Vagina (tissue), 2 donors: ENCODE data around the gene EFEMP2. TPM values are rescaled to one million over a fixed set of nuclear protein-coding genes. Genes with fewer than 3 reads are reported as not detected.
A peak's percentile ranks its signal among the peaks of the same experiment; 100 is the strongest.

ENCODE experiments used
- DNase-seq, 2 donors: peaks; one replicate each; pipeline ENCODE4 v3.0.0-alpha.2; 2017; ENCODE audit errors: extremely low spot score in 2 of 2
- H3K27ac ChIP-seq: fragments of 200-600 bp; sonication (generic); one replicate; pipeline ENCODE4 v1.5.1; 2019
- H3K27me3 ChIP-seq: fragments of 200-600 bp; sonication (generic); one replicate; pipeline ENCODE4 v1.5.1; 2019
- H3K36me3 ChIP-seq, 2 donors: fragments of 200-600 bp; sonication (generic); one replicate each; pipeline ENCODE4 v1.5.1; 2017 to 2019
- H3K4me1 ChIP-seq: fragments of 200-600 bp; sonication (generic); one replicate; pipeline ENCODE4 v1.5.1; 2019
- H3K4me3 ChIP-seq, 2 donors: fragments of 200-600 bp; sonication (generic); 1 replicate in 1 of 2; 2 replicates in 1 of 2; pipeline ENCODE4 v1.5.1; 2016 to 2019
- H3K9me3 ChIP-seq: fragments of 200-600 bp; sonication (generic); one replicate; pipeline ENCODE4 v1.5.1; 2019
- POLR2A ChIP-seq, 2 donors: fragments of 450-650 bp; IDR thresholded peaks; one replicate each; pipeline ENCODE4 v1.6.1; 2017; ENCODE audit warnings: antibody characterized with exemption in 2 of 2, mild to moderate bottlenecking in 2 of 2, moderate library complexity in 2 of 2
- POLR2AphosphoS5 ChIP-seq, 2 donors: sonication (generic); formaldehyde crosslinking; IDR thresholded peaks; one replicate each; pipeline ENCODE4 v1.9.0; 2017; ENCODE audit warnings: antibody characterized with exemption in 2 of 2, mild to moderate bottlenecking in 2 of 2, low read depth in 1 of 2; ENCODE audit not compliant: insufficient read depth in 1 of 2
- intact Hi-C: fragments of 100-400 bp; cut with DNase I; formaldehyde crosslinking; loops from one replicate; pipeline ENCODE4 v1.15.1; 2023
- total RNA-seq: library from RNA; depleted of rRNA; stranded (reverse); fragments of >200 nt; gene quantifications from one replicate; pipeline ENCODE4 v1.2.3, GENCODE V29; 2016
- TF ChIP-seq, protein P1 (sequence below), 3 experiments: fragments of 450-650 bp in 2 of 3; fragments of 200-600 bp in 1 of 3; sonication (generic) in 1 of 3; IDR thresholded peaks; one replicate each; pipeline ENCODE4 v1.5.1; 2017 to 2019; ENCODE audit warnings: antibody characterized with exemption in 3 of 3, mild to moderate bottlenecking in 2 of 3, moderate library complexity in 2 of 3

EFEMP2 gene
- total RNA-seq, 1 donor from 2014 or later, result 57.9 TPM

GRCh38 chr11:65870706-65871681 is 1.6 kb downstream of the EFEMP2 start:
- Histone ChIP-seq H3K9me3 (no peaks in the 10 kb centered on the region), H3K36me3 (peaks cover 0 to 19% of the 10 kb centered on the region in 2 donors), H3K27ac (peak overlapping the region; percentile 87), H3K4me1 (peaks cover 33% of the 10 kb centered on the region), H3K27me3 (no peaks in the 10 kb centered on the region), H3K4me3 (peak overlapping the region; percentile 58 to 76)
- TF ChIP-seq, protein P1, sequence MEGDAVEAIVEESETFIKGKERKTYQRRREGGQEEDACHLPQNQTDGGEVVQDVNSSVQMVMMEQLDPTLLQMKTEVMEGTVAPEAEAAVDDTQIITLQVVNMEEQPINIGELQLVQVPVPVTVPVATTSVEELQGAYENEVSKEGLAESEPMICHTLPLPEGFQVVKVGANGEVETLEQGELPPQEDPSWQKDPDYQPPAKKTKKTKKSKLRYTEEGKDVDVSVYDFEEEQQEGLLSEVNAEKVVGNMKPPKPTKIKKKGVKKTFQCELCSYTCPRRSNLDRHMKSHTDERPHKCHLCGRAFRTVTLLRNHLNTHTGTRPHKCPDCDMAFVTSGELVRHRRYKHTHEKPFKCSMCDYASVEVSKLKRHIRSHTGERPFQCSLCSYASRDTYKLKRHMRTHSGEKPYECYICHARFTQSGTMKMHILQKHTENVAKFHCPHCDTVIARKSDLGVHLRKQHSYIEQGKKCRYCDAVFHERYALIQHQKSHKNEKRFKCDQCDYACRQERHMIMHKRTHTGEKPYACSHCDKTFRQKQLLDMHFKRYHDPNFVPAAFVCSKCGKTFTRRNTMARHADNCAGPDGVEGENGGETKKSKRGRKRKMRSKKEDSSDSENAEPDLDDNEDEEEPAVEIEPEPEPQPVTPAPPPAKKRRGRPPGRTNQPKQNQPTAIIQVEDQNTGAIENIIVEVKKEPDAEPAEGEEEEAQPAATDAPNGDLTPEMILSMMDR (IDR thresholded peaks at IDR 0.05), result no peak
- TF ChIP-seq POLR2A (IDR thresholded peaks at IDR 0.05) (no peak), POLR2AphosphoS5 (IDR thresholded peaks at IDR 0.05; ENCODE audit: insufficient read depth in 1 of 2, low read depth in 1 of 2) (no peak)
- intact Hi-C loops, result no loop called here
- DNase-seq, result no peak

- H3K27ac ChIP-seq, result peak overlapping the region; percentile 87
- H3K4me1 ChIP-seq, result peaks cover 33% of the 10 kb centered on the region
- no peaks in the 10 kb centered on the region for H3K27me3 ChIP-seq
- H3K36me3 ChIP-seq, result peaks cover 0 to 26% of the 10 kb centered on the region in 2 donors
- no peak overlapping the region for H3K4me3 ChIP-seq
- TF ChIP-seq POLR2AphosphoS5 (IDR thresholded peaks at IDR 0.05; ENCODE audit: insufficient read depth in 1 of 2, low read depth in 1 of 2) (no peak), POLR2A (IDR thresholded peaks at IDR 0.05) (no peak)
- TF ChIP-seq, protein P1 (IDR thresholded peaks at IDR 0.05), result no peak
- intact Hi-C loops, result no loop called here
- no peaks in the 10 kb centered on the region for H3K9me3 ChIP-seq
- no peak for DNase-seq
These were observed 2.3 kb downstream of the EFEMP2 start for GRCh38 chr11:65870307-65870658.

- Histone ChIP-seq H3K27me3 (no peaks in the 10 kb centered on the region), H3K27ac (no peak overlapping the region), H3K9me3 (no peaks in the 10 kb centered on the region), H3K4me3 (no peak overlapping the region), H3K36me3 (peaks cover 0 to 31% of the 10 kb centered on the region in 2 donors), H3K4me1 (peaks cover 33% of the 10 kb centered on the region)
- TF ChIP-seq, protein P1 (IDR thresholded peaks at IDR 0.05), result no peak
- peak in 1 of 2 donors; percentile 16 for TF ChIP-seq POLR2AphosphoS5 (IDR thresholded peaks at IDR 0.05; ENCODE audit: insufficient read depth in 1 of 2, low read depth in 1 of 2)
- no peak for TF ChIP-seq POLR2A (IDR thresholded peaks at IDR 0.05)
- intact Hi-C loops, result no loop called here
- DNase-seq, result no peak
These were observed 2.8 kb downstream of the EFEMP2 start for GRCh38 chr11:65869643-65870306.

DNA sequence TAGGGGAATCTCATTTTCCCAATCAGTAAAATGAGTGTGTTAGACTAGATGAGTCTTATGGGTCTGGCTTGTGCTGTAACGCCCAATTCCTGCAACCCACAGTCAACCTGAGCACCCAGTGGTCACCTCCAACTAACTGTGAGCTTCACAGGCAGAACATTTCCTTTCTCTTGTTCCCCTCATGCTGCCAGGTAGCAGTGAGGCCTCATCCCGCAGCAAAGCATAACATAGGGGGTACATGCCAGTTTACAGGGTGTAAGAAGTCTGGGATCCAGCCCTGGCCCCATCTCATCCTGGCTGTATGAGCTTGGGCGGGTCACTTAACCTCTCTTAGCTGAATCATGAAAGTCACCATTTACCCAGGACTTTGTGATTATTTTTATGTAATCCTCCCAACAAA is 3.7 kb downstream of the EFEMP2 start:
- Histone ChIP-seq H3K9me3 (no peaks in the 10 kb centered on the region), H3K36me3 (peaks cover 0 to 40% of the 10 kb centered on the region in 2 donors), H3K4me3 (no peak overlapping the region), H3K4me1 (peaks cover 32% of the 10 kb centered on the region), H3K27me3 (no peaks in the 10 kb centered on the region), H3K27ac (no peak overlapping the region)
- TF ChIP-seq POLR2A (IDR thresholded peaks at IDR 0.05), result no peak
- TF ChIP-seq, protein P1 (IDR thresholded peaks at IDR 0.05), result no peak
- TF ChIP-seq POLR2AphosphoS5 (IDR thresholded peaks at IDR 0.05; ENCODE audit: insufficient read depth in 1 of 2, low read depth in 1 of 2), result no peak
- no peak for DNase-seq
- intact Hi-C loops, result no loop called here
